Thyroid gland (tissue), 4 donors: ENCODE results near the gene RBBP6.

Experiments used
- CTCF ChIP-seq, 6 experiments: fragments of 200-600 bp in 3 of 6; fragments of 450-650 bp in 3 of 6; sonication (generic) in 3 of 6; IDR thresholded peaks; one replicate each; pipeline ENCODE4 v1.5.1; 2016 to 2019; ENCODE audit warnings: antibody characterized with exemption in 6 of 6, mild to moderate bottlenecking in 2 of 6, inconsistent platforms in 1 of 6, moderate library complexity in 1 of 6
- POLR2A ChIP-seq, 2 donors: fragments of 450-650 bp; IDR thresholded peaks; one replicate each; pipeline ENCODE4 v1.6.1; 2017; ENCODE audit warnings: antibody characterized with exemption in 2 of 2, mild to moderate bottlenecking in 2 of 2, moderate library complexity in 1 of 2

GRCh38 chr16:24514096-24514495 lies 25.3 kb upstream of the RBBP6 start:
- TF ChIP-seq POLR2A (IDR thresholded peaks at IDR 0.05) = no peak
- TF ChIP-seq CTCF (IDR thresholded peaks at IDR 0.05) = no peak
